K562 (cell line): ENCODE data around the gene BAIAP2. TPM values are rescaled to one million over a fixed set of nuclear protein-coding genes. Genes with fewer than 3 reads are reported as not detected.

Experiments used
- BHLHE40 ChIP-seq: IDR thresholded peaks from 2 replicates; pipeline ENCODE4 v1.6.1; 2011; ENCODE audit warnings: low read length, improper control_type of control experiment
- LARP7 ChIP-seq: fragments of 450-650 bp; IDR thresholded peaks from 2 replicates; pipeline ENCODE4 v1.6.1; 2016
- NELFE ChIP-seq: IDR thresholded peaks from 2 replicates; pipeline ENCODE4 v1.6.1; 2011; ENCODE audit warnings: mild to moderate bottlenecking; ENCODE audit not compliant: insufficient read depth, insufficient read length
- ZNF407 ChIP-seq: fragments of 450-650 bp; IDR thresholded peaks from 2 replicates; pipeline ENCODE4 v1.6.1; 2016; ENCODE audit warnings: low read depth
- polyA plus RNA-seq, 8 experiments: library from polyadenylated mRNA; depleted of rRNA in 4 of 8; stranded (reverse) in 5 of 8; unstranded in 3 of 8; fragments of >200 nt; fragmentation: Nextera tagmentation in 2 of 8; fragmentation: Illumina TruSeq in 1 of 8; extraction: Ambion mirVana in 2 of 8; extraction: Trizol in 1 of 8; gene quantifications; 2 replicates each; pipeline versions ENCODE4 v1.2.1 to v1.2.3, GENCODE V29; 2011 to 2014; ENCODE audit warnings: inconsistent platforms in 1 of 8, missing spikeins in 1 of 8
- total RNA-seq, 7 experiments: library from RNA; depleted of rRNA in 6 of 7; stranded (reverse); fragments of >200 nt in 6 of 7; fragmentation: Illumina TruSeq in 2 of 7; extraction: Trizol in 2 of 7; gene quantifications; 2 replicates each; pipeline versions ENCODE4 v1.2.1 to v1.2.3, GENCODE V29; 2011 to 2021; ENCODE audit warnings: low replicate concordance in 1 of 7

BAIAP2 gene
- total and polyA plus RNA-seq, 9 of the 15 experiments (the other 6 are each of a cell fraction or from before 2014, with no cell fraction given): 2.3 to 51.6 (median 18.4) TPM

GRCh38 chr17:81096741-81097133, 61.8 kb downstream of the BAIAP2 start (continued):
- TF ChIP-seq ZNF407: 0 out of 2 replicates have a peak, but pooled peaks have one; percentile 4
- no peak for TF ChIP-seq NELFE
- no peak for TF ChIP-seq LARP7
- TF ChIP-seq BHLHE40: no peak
- TF ChIP-seq, all 486 proteins: peak for 3
